GM19099 (cell line): ENCODE results near the gene TUBB2A.
A peak's percentile ranks its signal among the peaks of the same experiment; 100 is the strongest.

Experiments used
- POLR2A ChIP-seq: IDR thresholded peaks from 3 replicates; pipeline ENCODE4 v1.6.1; 2011; ENCODE audit warnings: low read depth; ENCODE audit not compliant: insufficient read length; ENCODE audit errors: extremely low read depth

The TUBB2A gene

DNA sequence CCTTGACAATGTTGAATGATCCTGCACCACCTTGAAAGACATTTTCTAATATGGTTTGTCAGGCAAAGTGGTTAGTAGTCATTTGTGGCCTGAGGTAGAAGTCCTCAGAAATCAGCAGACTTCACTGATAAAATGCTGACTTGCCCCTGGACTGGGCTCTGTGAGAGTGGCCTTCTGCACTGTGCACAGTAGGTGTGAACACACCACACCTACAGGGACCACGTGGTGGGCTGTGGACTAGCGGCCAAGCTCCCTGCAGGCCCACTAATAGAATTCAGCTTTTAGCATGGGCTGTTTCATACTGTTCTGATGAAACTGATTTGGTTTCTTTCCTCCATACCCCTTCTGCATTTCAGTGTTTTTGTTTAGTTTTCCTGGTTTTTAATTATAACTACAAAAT is 31.5 kb downstream of the TUBB2A start:
- TF ChIP-seq POLR2A = no peak

GRCh38 chr6:3124667-3125066 is 32.7 kb downstream of the TUBB2A start:
- TF ChIP-seq POLR2A = no peak

DNA sequence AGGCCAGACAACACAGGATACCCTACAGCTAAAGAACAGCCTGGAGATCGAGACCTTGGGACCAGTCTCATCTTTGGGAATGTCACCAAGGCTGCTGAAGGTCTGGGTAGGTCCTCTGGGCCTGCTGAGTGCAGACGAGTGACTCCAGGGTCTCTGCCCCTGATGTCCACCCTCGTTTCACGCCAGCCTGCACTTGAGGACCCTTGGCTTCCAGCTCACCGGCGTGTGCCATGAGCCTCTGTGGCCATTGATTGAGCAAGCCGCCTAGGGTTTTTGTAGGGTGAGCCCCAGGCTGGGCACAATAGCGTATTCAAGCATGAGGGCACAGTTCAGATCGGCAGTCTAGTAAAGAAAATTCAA is 34.5 kb downstream of the TUBB2A start:
- TF ChIP-seq POLR2A = no peak

- no peak for TF ChIP-seq POLR2A
These were observed 36.6 kb downstream of the TUBB2A start for GRCh38 chr6:3120765-3121089.

DNA sequence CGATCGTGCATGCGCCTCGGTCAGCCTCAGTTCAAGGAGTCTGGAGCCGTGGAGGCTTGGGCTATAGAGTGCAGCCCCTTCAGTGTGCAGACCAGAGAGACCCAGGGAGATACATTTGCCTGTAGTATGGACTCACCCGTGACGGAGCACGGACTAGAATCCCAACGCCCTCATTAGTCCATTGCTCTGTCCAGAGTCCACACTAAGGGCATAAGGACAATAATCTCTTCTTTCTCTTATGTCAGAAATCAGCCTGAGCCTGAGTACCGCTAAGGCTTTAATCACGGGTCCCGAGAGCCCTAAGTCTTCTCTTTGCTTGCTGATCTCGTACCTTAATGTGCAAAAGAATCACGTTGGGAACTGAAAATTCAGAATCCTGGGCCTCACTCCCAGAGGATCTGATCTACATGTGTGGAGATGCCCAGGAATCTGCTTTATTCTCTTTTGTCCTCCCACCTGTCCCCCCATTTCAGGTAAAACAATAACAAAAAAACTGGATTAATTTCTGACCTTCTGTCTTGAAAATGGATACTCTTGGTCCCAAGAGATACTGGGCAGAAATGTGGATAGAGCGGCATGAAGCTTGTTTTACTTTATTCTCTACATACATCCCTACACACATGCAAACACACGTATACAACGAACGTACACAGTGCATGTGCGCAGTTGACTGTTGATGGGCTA is 38.2 kb downstream of the TUBB2A start:
- no peak for TF ChIP-seq POLR2A

DNA sequence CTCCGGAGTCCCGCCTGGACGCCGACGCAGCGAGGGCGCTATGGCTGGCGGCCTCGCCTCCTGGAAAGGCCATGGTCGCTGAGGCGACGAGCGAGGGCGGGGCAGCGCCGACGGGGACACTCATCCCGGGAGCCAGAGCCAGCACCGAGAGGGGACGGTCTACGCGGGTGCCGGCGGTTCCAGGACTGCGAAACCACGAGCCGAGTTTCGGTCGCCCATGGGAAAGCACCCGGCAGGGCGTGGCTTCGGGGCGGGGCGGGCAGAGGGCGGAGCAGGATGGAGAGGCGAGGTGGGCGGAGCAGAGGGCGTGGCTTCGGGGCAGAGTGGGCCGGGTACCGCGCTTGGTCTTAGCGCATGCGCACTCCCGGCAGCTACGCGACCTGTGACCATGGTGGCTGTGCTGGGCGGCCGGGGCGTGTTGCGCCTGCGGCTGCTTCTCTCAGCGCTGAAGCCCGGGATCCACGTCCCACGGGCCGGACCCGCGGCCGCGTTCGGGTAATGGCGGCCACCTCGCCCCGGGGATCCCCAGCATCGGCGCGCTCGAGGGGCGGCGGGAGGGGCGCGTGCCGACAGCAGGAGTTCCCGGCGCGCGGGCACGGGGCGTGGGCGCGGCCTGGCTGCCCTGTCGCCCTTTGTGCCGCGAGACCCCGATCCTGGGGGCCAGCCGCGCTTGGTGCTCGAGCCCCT is 38.8 kb downstream of the TUBB2A start, which contains the start of gene BPHL:
TSS of gene BPHL (plus strand) at position 359 of the 687 bp plus-strand sequence. CDS start at position 389, 30 bp downstream.
- peak; percentile 78 for TF ChIP-seq POLR2A

DNA sequence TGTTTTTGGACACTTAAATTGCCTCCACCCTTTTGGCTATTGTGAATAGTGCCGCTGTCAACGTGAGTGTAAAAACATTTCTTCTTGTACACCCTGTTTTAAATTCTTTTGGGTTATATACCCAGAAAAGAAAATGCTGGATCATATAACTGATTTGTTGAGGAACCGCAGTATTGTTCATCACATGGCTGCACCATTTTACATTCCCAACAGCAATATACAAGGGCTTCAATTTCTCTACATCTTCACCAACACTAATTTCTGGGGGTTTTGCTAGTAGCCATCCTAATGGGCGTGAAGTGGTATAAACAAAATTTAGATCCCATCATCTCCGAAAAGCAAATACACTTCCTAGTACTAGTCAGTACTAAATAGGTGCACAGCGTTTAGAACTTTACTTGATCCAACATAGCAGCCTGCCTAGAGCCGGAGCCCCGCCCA is 39.4 kb downstream of the TUBB2A start:
- TF ChIP-seq POLR2A = no peak

GRCh38 chr6:3114377-3114776 is 43.0 kb downstream of the TUBB2A start:
- no peak for TF ChIP-seq POLR2A

DNA sequence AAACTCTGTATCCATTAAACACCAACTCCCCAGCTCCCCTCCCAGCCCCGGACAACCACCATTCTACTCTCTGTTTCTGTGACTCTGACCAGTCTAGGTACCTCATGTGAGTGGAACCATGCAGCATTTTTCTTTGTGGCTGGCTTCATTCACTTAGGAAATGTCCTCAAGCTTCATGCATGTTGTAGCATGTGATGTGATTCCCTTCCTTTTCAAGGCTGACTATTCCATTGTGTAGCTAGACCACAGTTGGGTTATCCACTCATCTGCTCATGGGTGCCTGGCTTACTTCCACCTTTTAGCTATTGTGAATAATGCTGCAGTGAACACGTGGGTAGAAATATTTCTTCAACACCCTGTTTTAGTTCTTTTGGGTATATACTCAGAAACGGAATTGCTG is 47.6 kb downstream of the TUBB2A start:
- no peak for TF ChIP-seq POLR2A

GRCh38 chr6:3108746-3109414 is 48.5 kb downstream of the TUBB2A start:
- no peak for TF ChIP-seq POLR2A
